Fibroblast of mammary gland (primary cell): ENCODE data around the gene FOXN3.

Source experiments
- DNase-seq: peaks from one replicate; pipeline ENCODE4 v3.0.0-alpha.2; 2010; ENCODE audit warnings: low read depth
- H3K4me3 ChIP-seq: 2 replicates; pipeline ENCODE4 v1.5.1; 2011; ENCODE audit warnings: low read depth, mild to moderate bottlenecking, low read length, moderate library complexity; ENCODE audit not compliant: control insufficient read depth
- TF ChIP-seq, protein P1 (sequence below): conservative IDR thresholded peaks from 2 replicates; pipeline ENCODE4 v1.5.1; 2011; ENCODE audit warnings: low read depth, low read length, inconsistent platforms; ENCODE audit not compliant: control insufficient read depth, insufficient read depth

FOXN3 gene

GRCh38 chr14:89258728-89259273 lies 158.2 kb downstream of the FOXN3 start:
- no peak overlapping the region for H3K4me3 ChIP-seq
- no peak for DNase-seq
- TF ChIP-seq, protein P1, sequence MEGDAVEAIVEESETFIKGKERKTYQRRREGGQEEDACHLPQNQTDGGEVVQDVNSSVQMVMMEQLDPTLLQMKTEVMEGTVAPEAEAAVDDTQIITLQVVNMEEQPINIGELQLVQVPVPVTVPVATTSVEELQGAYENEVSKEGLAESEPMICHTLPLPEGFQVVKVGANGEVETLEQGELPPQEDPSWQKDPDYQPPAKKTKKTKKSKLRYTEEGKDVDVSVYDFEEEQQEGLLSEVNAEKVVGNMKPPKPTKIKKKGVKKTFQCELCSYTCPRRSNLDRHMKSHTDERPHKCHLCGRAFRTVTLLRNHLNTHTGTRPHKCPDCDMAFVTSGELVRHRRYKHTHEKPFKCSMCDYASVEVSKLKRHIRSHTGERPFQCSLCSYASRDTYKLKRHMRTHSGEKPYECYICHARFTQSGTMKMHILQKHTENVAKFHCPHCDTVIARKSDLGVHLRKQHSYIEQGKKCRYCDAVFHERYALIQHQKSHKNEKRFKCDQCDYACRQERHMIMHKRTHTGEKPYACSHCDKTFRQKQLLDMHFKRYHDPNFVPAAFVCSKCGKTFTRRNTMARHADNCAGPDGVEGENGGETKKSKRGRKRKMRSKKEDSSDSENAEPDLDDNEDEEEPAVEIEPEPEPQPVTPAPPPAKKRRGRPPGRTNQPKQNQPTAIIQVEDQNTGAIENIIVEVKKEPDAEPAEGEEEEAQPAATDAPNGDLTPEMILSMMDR = no peak

GRCh38 chr14:89256951-89257350 lies 160.1 kb downstream of the FOXN3 start:
- TF ChIP-seq, protein P1 = no peak
- H3K4me3 ChIP-seq = no peak overlapping the region
- no peak for DNase-seq

GRCh38 chr14:89256283-89256682 lies 160.8 kb downstream of the FOXN3 start:
- no peak overlapping the region for H3K4me3 ChIP-seq
- TF ChIP-seq, protein P1 = no peak

DNA sequence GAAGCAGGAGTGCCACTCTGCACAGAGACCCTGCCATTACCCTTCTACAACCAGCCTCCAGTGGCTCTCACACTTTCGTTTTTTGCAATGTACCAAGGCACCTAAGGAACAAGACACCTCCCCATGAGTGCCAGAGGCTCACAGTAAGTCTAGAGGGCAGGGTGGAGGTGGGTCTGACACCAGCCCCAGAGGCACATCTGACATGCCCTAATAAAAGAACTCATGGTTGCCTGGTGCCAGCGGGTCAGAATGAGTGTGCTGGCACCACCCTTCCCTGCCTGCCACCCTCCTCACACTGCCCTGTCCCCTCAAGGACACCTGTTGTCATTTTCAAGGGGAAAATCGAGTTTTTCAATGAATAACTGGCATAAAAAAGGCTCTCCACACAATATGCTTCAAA lies 161.2 kb downstream of the FOXN3 start:
- H3K4me3 ChIP-seq = no peak overlapping the region
- DNase-seq = no peak
- TF ChIP-seq, protein P1 = no peak

More at GRCh38 chr14:89256283-89256682, 160.8 kb downstream of the FOXN3 start:
- no peak for DNase-seq

DNA sequence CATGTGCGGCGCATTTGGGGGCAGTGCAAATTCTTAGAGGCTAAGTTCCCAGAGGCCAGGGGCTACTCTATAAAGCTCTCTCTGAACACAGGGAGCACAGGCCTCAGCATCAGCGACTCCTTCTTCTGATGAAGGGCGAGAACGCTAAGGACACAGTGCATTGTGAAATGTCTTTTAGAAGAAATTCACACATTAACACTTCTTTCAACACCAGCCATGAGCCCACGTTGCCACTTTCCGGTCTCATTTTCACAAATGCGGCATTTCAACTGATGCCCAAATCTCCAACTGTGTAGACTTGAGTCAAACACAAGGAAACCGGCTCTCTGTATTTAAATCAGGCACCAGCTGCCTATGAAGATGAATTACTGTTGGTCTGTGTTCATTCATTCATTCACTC lies 162.0 kb downstream of the FOXN3 start:
- no peak for DNase-seq
- TF ChIP-seq, protein P1 = no peak
- H3K4me3 ChIP-seq = no peak overlapping the region

DNA sequence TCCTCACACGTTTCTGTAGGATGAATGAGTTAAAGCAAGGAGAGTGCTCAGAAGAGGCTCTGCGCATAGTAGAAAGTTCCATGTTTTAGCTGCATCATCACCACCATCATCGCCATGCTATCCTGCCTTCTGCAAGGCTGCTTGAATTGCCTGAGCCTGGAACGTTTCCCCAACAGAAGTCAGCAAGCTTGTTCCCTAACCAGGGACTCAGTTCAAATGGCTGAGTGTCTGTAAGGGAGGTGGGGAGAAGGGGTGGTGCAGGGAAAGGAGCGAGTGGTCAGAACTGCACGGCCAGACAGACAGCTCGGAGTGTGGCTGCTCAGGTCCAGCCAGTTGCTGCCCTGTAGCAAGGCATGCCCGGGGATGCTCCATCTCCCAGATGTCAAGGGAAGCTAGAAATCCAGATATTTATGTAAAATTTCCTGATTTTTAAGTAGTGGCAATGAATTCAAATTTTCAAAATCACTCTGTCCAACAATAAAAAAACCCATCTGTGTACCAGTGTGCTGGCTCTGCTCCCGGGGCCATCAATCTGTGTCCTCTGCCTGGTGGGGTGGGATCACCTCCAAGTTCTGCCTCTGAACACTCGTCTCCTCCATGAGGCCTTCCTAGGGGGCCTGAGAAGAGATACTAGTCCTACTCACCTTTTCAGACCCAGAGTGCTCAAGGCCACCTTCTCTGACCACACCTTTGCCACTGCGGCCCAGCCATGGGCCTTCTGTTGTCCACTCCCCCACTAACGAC lies 162.7 kb downstream of the FOXN3 start:
- TF ChIP-seq, protein P1 = no peak

More for the DNA sequence above, 162.7 kb downstream of the FOXN3 start:
- no peak for DNase-seq
- H3K4me3 ChIP-seq = no peak overlapping the region
